ENCODE measurements around the gene IRF2. TPM values are rescaled to one million over a fixed set of nuclear protein-coding genes. Genes with fewer than 3 reads are reported as not detected.

The IRF2 gene
- total RNA-seq, 1 donor from 2014 or later = 12.6 TPM

DNA sequence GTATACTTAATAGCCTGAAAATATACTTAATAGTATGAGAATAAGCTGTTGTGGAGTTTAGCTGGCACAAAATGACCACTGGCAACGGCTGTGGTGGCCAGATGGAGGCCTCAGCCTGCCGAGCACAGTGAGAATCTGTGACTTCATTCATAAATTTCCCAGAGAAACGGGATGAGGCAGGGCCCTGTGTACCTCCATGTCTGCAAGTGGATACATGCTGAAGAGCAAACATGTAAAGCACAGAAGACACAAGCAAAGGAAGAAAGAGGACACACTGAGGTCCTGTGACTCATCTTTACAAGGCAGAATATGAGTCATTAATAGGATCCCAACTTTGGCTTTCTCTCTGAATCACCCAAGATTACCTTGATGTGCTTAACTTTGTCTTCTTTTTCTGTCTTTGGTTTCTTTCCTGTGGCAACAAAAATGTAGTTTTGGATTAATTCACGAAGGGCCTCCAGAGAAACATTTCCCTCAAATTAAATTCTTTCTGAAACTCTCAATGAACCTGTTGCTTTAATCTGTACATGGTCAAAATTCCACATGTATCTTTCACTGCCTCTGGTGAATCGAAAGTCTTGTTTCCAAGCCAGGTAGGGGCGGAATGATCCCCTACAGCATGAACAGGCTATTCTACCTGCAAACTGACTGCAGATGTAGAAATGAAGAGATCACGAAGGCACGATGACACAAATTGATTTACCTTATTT lies 56.4 kb downstream of the IRF2 start:
- peaks cover 28% of the 10 kb centered on the region for H3K36me3 Mint-ChIP-seq (ENCODE audit: low read depth)
- TF ChIP-seq, protein P1, sequence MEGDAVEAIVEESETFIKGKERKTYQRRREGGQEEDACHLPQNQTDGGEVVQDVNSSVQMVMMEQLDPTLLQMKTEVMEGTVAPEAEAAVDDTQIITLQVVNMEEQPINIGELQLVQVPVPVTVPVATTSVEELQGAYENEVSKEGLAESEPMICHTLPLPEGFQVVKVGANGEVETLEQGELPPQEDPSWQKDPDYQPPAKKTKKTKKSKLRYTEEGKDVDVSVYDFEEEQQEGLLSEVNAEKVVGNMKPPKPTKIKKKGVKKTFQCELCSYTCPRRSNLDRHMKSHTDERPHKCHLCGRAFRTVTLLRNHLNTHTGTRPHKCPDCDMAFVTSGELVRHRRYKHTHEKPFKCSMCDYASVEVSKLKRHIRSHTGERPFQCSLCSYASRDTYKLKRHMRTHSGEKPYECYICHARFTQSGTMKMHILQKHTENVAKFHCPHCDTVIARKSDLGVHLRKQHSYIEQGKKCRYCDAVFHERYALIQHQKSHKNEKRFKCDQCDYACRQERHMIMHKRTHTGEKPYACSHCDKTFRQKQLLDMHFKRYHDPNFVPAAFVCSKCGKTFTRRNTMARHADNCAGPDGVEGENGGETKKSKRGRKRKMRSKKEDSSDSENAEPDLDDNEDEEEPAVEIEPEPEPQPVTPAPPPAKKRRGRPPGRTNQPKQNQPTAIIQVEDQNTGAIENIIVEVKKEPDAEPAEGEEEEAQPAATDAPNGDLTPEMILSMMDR (conservative IDR thresholded peaks at IDR 0.05) = no peak
- no peak for DNase-seq (ENCODE audit: low read depth, low spot score)
- no peak overlapping the region for H3K27ac Mint-ChIP-seq (ENCODE audit: unreplicated experiment)
- H3K9me3 Mint-ChIP-seq = peaks cover 2% of the 10 kb centered on the region
- no peaks in the 10 kb centered on the region for H3K27me3 Mint-ChIP-seq (ENCODE audit: low read depth)
- H3K4me3 Mint-ChIP-seq = no peak overlapping the region
- H3K4me1 Mint-ChIP-seq = peaks cover 5% of the 10 kb centered on the region

DNA sequence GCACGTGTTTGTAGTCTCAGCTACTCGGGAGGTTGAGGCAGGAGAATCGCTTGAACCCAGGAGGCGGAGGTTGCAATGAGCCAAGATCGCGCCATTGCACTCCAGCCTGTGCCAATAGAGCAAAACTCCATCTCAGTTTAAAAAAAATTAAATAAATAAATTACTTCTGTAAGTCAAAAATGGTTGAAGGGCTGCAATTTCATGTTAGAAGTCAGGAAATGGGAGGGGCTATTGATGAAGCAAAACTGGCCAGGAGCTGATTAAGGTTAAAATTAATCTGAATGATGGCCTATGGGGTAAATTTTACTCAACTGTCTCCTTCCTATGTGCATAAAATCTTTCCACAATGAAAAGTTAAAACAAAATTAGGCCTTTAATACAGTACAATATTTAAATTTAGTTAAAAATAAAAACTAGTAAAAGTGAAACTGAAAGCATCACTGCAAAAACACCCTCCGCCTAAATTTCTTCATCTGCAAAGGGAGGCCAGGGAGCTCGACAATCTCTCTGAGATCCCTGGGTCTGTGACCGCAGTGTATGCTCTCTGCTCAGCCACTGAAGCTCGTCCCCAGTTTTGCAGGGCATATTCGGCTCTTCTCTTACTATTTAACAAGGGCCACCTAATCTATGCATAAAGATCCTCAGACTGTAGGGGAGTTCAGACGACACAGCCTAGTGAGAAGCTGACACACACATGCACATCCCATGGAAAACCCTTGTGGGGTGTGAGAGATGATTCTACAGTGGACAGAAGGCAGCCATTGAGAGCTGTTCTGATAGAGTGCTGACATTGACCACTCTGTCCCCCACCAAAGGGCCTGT lies 57.2 kb downstream of the IRF2 start:
- Mint-ChIP-seq H3K27ac (ENCODE audit: unreplicated experiment) (no peak overlapping the region), H3K36me3 (ENCODE audit: low read depth) (peaks cover 22% of the 10 kb centered on the region), H3K27me3 (ENCODE audit: low read depth) (no peaks in the 10 kb centered on the region)

DNA sequence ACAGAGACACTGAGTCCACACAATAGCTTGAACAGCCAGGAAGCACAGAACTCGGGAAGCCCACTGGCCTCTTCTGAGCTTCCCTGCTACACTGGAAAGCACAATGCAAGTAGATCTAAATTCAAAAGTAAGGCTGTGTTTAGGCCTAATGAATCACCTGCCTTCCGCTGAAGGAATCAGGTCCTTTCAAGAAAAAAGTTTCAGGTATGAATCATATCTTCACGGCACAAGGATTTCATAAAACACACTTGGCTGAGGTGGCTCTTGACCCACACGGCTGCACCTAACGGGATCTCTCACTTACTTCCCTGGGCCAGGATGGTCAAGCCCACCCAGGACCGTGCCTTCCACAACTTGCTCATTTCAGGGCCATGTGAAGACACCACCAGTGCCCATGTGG lies 59.3 kb downstream of the IRF2 start:
- TF ChIP-seq, protein P1 (conservative IDR thresholded peaks at IDR 0.05) = no peak
- H3K9me3 Mint-ChIP-seq = no peaks in the 10 kb centered on the region
- peaks cover 6% of the 10 kb centered on the region for H3K4me1 Mint-ChIP-seq
- no peak for DNase-seq (ENCODE audit: low read depth, low spot score)
- H3K27me3 Mint-ChIP-seq (ENCODE audit: low read depth) = no peaks in the 10 kb centered on the region
- no peak overlapping the region for H3K4me3 Mint-ChIP-seq
- peaks cover 11% of the 10 kb centered on the region for H3K36me3 Mint-ChIP-seq (ENCODE audit: low read depth)
- H3K27ac Mint-ChIP-seq (ENCODE audit: unreplicated experiment) = no peak overlapping the region

More for the DNA sequence above, 57.2 kb downstream of the IRF2 start:
- DNase-seq (ENCODE audit: low read depth, low spot score) = no peak
- TF ChIP-seq, protein P1 (conservative IDR thresholded peaks at IDR 0.05) = no peak
- H3K9me3 Mint-ChIP-seq = no peaks in the 10 kb centered on the region
- no peak overlapping the region for H3K4me3 Mint-ChIP-seq
- peaks cover 5% of the 10 kb centered on the region for H3K4me1 Mint-ChIP-seq

DNA sequence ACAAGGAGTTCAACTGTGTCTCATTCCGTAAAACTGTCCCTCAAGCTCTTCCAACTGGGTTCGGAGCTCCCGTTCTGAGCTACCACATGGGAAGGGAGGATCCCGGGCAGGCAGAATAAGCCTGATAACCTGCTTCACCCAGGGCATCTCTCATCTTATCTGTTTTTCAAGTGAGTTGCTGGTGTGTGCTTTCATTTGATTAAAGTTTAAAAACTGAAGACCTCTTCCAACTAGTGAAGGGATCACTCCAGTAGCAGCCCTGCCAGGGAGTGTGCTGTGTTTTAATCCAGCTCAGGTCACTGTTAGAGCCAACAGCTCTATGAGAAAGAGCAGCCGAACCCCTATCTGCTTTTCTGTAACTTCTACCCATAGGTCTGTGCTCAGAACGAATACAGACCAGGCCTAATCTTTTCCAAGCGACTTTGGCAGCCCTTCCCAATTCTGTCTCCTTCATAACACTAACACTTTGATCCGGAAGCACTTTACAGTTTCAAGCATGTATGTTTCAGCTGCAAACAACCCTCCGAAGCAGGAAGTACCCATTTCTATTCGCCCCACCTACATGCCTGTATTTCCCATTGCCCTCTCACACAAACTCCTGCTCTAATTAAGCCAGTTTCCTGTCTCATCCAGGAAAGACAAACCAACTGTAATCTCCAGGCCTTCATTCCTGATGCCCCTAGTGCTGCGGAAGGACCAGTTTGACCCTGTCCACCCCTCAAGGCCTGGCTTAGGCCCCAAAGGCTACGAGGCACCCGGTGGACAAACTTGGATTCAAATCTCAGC lies 60.9 kb downstream of the IRF2 start:
- Mint-ChIP-seq H3K4me3 (no peak overlapping the region), H3K9me3 (no peaks in the 10 kb centered on the region), H3K36me3 (ENCODE audit: low read depth) (peaks cover 20% of the 10 kb centered on the region), H3K4me1 (peaks cover 20% of the 10 kb centered on the region), H3K27me3 (ENCODE audit: low read depth) (no peaks in the 10 kb centered on the region), H3K27ac (ENCODE audit: unreplicated experiment) (peak overlapping the region; percentile 29)
- no peak for DNase-seq (ENCODE audit: low read depth, low spot score)
- TF ChIP-seq, protein P1 (conservative IDR thresholded peaks at IDR 0.05) = no peak

GRCh38 chr4:184410748-184411147 lies 63.6 kb downstream of the IRF2 start:
- peaks cover 35% of the 10 kb centered on the region for H3K4me1 Mint-ChIP-seq
- H3K27ac Mint-ChIP-seq (ENCODE audit: unreplicated experiment) = no peak overlapping the region
- H3K9me3 Mint-ChIP-seq = no peaks in the 10 kb centered on the region
- H3K27me3 Mint-ChIP-seq (ENCODE audit: low read depth) = no peaks in the 10 kb centered on the region
- peaks cover 18% of the 10 kb centered on the region for H3K36me3 Mint-ChIP-seq (ENCODE audit: low read depth)
- no peak overlapping the region for H3K4me3 Mint-ChIP-seq
- TF ChIP-seq, protein P1 (conservative IDR thresholded peaks at IDR 0.05) = no peak
- DNase-seq (ENCODE audit: low read depth, low spot score) = no peak

Measured in neural crest cell (in vitro differentiated cells).